T-helper 1 cell treated with Interleukin-12 subunit alpha and Interleukin-12 subunit beta and Interleukin-4 antibody, amounts not matched to agents 30 ng/mL and 1 ng/mL, for 36 hours (primary cell): Measurements from ENCODE around the gene GIT2. TPM values are rescaled to one million over a fixed set of nuclear protein-coding genes. Genes with fewer than 3 reads are reported as not detected.
"Not testable (repeated sequence)": the region's sequence is repeated elsewhere in the genome, so short reads cannot be mapped to it uniquely, and the experiment has no call there.

Experiments
- intact Hi-C: fragments of 100-400 bp; cut with micrococcal nuclease; formaldehyde crosslinking; loops from one replicate; pipeline ENCODE4 v1.15.1; 2024
- total RNA-seq: library from RNA; stranded (reverse); gene quantifications from 2 replicates; pipeline ENCODE4 v1.2.3, GENCODE V29; 2022

Gene GIT2
- total RNA-seq, 1 donor from 2014 or later, result 139 TPM

DNA sequence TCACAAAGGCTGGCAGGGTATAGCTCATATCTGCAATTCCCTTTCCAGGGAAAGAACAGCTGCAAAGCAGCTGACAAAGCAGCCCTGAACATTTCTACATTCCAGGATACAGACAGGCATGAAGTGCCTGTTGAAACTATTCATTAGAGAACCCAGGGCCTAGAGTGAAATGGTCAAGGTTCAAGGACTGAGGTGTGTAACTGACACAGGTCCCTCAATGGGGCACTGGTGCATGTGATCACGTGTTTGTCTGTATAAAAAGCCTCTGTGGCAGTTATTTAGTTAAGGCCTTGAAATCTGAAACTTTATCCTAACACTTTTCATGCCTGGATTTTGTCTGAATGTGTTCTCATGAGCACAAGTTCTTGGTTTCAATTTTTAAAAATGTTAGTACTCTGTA, 47.1 kb downstream of the GIT2 start:
- intact Hi-C loops, result no loop called here

DNA sequence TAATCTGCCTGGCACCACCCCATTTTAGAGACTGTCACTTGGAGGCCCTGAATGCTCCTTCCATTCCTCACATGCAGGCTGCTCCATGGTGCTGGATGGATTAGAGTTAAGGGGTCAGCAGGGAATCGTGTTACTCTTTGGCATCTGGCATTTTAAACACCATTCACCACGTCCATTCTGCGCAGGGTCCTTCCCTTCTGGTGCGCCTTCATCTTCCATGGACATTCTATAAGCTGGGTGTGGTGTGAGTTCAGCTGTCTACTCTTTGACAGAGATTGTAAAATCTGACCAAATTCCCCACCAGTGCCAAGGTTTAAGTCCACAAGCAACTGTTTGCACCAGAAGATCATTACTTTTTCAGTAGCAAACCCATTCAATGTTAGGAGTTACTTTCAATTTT, 47.8 kb downstream of the GIT2 start:
- intact Hi-C loops, result no loop called here

DNA sequence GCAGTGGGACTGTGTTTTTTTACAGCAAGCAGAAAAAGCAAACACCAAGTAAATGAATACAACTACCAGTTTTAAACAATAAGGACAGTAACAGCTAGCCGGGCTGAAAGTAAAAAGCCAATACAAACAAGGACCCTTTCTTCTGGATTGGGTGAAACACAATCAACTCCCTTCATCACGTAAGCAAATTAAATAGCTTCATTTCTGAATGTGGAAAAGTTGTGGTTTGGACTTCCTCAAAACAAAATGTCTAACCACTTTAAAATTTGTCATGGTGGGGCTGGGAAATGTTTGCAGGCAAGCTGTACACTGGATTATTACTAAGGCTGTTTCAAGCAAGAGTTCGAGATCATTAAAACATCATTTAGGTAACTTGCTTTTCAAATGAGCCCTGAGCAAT, 48.6 kb downstream of the GIT2 start:
- intact Hi-C loops, result no loop called here

DNA sequence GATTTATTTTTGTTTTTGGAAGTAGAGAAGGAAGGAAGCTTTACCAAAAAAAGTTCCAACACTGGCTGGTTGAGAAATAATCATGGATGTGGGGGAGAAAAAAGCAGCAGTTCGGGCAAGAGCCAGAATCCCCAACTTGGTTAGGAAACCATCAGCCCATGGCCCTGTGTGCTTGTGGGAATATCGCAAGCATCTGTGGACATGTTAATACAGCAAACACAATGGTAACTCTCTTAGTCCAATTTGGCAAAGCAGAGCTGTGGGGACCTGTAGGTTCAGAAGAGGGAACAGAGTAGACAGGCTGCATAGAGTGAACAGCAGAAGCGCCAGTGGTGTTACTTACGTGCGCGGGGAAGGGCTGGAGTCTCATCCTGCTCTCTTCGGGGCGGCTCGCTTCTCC, 49.3 kb downstream of the GIT2 start:
- intact Hi-C loops, result no loop called here

DNA sequence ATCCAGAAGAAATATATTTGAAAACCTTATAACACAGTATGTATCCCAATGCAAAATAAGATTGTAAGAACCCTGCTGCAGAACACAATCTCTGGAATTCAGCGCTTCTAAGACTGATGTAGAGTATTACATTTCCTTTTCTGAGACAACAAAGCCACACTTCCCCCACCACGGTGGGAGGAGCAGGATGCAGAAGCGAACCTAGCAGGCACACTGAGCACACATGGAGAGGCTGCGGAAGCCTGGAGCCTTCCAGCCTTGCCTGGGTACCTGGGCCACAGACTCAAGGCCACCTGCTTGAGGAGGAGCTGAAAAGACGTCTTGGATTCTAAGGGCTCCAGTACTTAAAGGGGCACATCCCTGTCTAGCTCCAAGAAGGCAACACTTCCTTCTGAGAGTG, 49.7 kb downstream of the GIT2 start:
- intact Hi-C loops, result no loop called here

DNA sequence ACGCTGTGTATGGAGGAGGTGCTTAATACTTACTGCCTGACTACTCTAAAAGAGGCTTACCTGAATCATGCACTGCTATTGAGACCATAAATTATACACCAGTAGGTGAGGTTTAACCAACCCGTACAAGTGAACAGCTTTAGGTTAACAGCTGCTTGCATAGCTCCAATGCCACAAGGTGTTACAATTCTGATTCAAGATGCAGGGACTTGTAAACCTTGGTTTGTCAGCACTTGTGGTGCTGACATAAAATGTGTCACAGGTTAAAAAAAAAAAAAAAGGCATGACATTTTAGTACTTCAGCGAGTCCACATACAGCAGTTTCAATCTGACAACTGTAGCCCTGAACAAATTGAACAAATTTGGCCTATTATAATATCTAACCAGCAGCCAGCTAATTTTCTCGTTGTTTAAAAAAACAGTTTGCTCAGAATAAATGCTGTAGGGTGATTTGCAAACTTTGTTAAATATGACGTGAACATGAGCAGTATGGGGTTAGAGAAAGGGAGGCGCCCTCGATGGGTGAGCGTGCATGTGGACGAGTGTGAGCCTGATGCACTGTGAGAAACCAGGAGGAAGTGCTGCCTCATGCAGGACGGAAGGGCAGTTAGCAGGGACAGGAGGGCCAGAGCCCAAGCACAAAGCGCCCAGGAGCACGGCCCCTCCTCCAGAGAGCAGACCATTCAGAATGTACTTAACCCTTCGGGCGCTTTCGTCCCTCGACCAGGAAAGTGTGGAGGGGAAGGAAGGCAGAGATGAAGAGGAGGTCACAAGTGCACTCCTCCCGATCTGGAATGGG, 51.4 kb downstream of the GIT2 start:
- intact Hi-C loops, result no loop called here

DNA sequence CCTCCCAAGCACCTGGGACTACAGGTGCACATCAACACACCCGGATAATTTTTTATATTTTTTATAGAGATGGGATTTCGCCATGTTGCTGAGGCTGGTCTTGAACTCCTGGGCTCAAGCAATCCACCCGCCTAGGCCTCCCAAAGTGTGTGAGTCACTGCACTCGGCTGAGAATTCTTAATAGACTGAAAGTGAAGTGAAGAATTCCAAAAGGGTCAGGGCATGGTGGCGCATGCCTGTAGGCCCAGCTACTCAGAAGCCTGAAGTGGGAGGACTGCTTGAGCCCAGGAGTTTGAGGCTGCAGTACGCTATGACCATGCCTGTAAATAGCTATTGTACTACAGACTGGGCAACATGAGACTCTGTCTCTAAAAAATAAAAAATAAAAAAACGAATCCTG, 52.4 kb downstream of the GIT2 start:
- intact Hi-C loops, result no loop called here

DNA sequence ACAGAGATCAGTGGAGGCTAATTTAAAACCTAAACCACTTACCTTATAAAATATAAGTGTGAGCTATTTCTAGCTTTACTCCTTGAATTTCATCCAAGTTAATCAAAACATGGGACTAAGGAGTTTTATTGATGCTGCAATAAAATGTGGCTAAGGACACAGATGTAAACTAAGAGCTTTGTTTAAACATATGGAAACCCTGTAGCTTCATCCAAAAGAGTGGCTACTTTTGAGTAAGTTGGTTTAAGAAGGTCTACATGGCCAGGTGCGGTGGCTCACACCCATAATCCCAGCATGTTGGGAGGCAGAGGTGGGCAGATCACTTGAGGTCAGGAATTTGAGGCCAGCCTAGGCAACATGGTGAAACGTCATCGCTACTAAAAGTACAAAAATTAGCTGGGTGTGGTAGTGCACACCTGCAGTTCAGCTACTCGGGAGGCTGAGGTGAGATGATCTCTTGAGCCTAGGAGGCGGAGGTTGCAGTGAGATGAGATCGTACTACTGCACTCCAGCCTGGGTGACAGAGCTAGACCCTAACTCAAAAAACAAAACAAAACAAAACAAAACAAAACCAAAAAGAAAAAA, 55.7 kb downstream of the GIT2 start:
- intact Hi-C loops, result no loop called here

DNA sequence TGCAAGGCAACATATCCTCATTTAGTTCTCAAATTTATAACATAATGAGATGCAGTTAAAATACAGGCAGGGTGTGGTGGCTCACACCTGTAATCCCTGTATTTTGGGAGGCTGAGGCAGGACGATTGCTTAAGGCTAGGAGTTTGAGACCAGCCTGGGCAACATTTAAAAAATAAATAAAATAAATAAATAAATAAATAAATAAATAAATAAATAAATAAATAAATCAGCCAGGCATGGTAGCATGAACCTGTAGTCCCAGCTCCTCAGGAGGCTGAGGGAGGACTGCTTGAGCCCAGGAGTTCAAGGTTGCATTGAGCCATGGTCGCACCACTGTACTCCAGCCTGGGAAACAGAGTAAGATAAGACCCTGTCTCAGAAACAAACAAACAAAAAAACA, 56.7 kb downstream of the GIT2 start:
- intact Hi-C loops, result loop anchor here (10.0 kb wide), 1 partner anchor 165 kb away; no protein-coding TSS in a partner anchor

DNA sequence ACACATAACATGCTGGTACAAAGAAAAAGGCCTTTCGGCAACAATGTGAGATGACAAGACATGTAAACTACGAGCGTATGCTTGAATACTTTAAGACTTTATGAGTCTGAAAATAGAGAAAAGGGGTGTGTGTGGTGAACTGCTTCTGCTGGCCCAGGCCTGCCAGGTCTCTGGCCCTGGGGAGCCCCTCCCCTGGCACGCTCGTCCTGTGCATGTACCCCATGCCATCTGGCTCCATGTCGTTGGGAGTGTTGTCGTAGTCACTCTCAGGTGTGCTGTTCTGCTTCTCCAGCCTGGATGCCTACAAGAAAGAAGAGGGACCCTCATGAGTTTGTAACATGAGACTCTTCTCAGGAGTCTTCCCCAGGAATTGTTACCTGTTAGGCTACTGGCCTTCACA, 57.2 kb downstream of the GIT2 start:
- intact Hi-C loops, result loop anchor here (10.0 kb wide), 1 partner anchor 166 kb away; no protein-coding TSS in a partner anchor

DNA sequence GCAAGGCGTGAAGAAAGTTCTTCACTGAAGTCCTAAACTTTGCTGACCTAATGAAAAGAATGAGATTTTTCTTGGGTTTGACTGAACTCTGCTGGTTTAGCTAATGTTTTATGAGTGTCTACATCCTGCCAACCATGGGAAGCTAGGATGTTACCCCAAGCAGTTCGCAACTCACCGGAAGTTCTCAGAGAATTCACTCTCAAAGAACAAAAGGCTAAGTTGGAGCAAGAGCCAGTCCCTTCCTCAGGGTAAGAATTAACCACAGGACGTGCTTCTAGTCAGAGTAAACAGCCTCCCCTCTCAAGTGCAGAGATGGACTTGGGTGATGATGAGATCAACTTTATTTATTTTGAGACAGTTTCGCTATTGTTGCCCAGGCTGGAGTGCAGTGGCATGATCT, 58.8 kb downstream of the GIT2 start:
- intact Hi-C loops, result loop anchor here (10.0 kb wide), 1 partner anchor 167 kb away; no protein-coding TSS in a partner anchor

DNA sequence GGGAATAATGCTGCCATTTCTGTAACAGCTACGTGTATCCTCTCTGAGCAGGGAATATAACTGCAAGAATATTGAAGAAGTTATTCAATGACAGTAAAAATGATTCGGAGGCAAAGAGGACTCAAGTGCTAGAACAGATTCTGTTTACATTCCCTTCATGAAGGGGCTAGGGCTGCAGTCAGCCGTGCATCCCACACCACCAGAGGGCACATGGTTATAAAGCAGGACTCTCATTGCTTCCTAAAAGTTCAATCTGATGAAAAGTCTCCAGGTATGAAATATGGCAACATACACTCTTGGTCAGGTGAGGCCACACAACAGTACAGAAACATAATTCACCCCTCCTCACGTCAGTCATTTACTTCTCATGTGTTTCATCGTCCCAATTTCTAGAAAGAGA, 62.1 kb downstream of the GIT2 start:
- intact Hi-C loops, result loop anchor here (1.0 to 10.0 kb wide), 3 partner anchors 58 to 171 kb away; no protein-coding TSS in a partner anchor

DNA sequence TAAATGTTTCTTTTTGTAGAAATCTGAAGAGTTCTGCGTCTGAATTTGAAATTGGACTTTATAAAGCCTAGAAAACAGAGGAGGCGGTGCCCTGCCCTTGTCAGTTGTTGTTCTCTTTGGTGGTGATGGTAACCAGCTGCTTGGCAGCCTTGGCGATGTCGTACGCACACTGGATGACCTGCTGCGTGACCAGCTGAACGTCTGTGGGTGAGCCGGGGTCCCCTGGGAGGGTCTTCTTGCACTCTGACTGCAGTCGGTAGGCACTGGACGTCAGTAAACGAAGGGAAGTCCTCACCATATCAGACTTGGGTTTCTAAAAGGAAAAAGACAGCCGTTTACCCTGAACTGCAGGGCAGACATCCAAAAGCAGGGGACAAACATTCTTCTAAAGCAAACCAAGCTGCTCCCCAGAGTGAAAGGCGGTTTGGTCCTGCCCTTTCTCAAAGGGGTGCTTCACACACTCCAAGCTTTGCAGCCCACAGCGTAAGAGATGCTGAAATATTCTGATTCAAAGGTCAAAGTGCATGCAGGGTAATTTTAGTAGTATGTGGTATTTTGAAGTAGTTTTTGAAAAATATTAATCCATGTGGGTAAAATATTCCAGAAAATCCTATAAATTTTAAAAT, 63.2 kb downstream of the GIT2 start:
- intact Hi-C loops, result loop anchor here (5.0 to 10.0 kb wide), 2 partner anchors 59 to 172 kb away; no protein-coding TSS in a partner anchor

DNA sequence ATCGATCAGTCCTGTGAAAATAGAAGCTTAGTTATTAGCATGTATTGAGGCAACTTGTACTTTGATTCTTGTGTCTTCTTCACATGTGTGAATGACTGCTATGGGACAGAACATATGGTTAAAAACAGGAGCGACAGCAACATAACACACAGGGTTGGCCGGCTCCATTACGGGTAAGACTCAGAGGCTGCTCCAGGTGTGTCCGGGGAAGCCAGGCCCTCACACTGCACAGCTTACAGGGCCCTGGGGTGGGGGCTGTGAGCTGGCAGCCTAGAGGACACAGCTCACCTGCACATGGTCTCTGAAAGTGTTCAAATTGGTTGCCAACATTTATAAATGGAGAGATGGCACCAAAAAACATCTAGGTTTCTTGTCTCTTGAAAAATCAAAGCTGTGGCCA, 65.0 kb downstream of the GIT2 start:
- intact Hi-C loops, result loop anchor here (5.0 to 10.0 kb wide), 2 partner anchors 61 to 174 kb away; no protein-coding TSS in a partner anchor

DNA sequence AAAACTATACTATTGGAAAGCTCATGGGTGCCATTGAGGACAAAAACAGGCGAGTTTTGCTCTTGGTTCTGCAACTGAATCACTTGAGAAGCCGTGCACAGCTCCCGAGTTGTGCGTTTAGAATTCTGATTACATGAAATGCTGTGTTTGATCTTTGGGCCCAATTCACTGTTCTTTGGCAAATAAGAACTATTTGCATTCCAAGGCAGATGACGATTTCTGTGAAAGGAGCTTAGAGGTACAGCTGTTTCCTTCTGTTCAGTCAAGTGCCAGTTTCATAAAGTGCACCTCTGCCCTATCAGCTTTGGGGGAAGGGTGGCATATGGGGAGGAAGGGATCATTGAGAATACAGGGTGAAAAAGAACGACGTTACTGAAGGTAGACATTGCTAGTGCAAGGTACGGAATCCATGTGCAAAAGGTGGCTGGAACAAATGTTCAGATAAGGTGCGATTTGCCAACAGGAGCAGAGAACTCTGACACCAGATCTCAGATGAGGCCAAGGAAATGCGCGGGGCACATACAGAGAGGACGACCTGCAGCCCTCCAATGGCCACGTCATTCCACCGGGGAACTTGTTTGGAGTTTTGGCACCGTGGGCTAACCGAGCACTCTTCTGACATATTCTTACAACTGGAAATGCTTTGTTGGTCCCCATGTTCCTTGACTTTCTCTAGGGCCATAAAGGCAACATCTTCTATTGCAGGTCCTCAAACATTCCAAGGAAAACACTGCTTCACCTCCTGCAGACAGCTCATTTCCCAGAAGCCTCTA, 66.0 kb downstream of the GIT2 start:
- intact Hi-C loops, result loop anchor here (5.0 to 10.0 kb wide), 2 partner anchors 62 to 175 kb away; no protein-coding TSS in a partner anchor

DNA sequence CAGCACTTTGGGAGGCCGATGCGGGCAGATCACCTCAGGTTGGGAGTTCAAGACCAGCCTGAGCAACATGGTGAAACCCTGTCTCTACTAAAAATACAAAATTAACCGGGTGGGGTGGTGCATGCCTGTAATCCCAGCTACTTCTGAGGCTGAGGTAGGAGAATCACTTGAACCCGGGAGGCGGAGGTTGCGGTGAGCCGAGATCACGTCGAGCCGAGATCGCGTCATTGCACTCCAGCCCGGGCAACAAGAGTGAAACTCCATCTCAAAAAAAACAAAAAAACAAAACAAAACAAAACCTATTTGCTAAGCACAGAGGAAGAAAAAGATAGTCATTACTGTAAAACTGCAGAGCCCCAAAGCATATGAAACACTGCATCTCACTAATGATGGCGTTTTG, 66.8 kb downstream of the GIT2 start:
- intact Hi-C loops, result not testable (repeated sequence)

DNA sequence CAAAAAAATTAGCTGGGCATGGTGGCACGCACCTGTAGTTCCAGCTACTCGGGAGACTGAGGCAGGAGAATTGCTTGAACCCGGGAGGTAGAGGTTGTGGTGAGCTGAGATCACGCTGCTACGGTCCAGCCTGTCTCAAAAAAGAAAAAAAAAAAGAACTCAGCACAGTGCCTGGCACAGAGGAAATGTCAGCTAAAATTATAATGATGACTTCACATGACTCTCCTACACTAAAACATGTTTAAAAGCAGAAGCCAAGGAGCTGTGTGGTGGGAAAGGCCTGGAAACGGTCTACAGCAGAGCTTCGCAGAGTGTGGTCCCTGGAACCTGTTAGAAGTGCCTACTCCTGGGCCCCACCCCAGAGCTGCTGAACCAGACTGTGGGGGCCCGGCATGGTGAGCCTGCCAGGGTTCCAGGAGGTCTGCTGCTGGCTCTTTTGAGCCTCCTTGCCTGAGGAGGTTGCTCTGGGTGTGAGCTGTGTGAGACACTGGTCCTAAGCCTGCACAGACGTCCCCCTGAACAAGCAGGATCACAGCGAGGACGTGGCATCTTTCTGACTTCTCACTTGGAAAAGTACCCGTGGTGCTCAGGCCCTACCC, 68.0 kb downstream of the GIT2 start:
- intact Hi-C loops, result no loop called here

DNA sequence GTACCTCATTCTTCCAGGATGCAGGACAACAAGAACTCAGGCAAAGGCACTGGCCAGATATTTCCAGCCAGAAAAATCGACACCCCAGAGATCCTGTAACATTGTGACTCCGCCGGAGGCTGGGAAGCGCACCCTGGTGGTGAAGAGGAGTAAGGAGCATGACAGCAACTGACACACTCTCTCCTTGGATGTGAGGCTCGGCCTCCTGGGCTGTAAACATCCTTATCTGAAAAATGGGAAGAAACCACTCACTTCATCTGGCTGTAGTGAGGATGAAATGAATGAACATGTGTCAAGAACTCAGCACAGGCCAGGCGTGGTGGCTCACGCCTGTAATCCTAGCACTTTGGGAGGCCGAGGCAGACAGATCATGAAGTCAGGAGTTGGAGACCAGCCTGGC, 68.5 kb downstream of the GIT2 start:
- intact Hi-C loops, result loop anchor here (1.0 to 2.0 kb wide), 3 partner anchors 74 to 122 kb away; no protein-coding TSS in a partner anchor

DNA sequence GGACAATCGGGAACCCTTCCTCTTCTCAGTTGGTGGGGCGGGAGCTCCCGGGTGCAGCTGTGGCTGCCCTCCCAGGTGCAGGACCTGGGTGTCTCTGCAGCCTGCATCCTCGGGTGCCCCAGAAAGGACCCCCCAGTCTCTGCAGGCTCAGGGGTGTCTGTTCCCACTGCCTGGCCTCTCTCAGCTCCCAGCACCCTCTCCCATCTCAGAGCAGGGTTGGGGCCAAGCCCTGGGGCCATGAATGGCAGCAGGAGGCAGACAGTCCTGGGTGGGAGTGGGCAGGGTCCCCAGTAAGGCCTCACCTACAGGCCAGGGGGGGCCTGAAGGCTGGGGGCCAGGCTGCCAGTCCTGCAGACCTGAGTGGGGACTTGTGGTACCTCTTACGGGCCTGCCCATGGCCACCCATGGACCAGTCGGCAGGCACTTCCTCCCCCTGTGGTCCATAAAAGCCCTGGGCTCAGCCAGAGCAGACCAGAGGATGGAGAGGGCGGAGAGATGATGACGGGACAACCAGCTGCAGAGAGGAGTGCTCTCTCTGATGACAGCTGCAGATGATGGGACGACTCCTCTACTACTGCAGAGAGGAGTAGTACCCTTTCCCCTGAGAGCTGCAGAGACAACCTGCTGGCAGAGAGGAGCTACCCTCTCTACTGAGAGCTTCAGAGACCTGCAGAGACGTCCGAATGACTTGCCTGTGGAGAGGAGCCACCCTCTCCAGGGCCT, 69.5 kb downstream of the GIT2 start:
- intact Hi-C loops, result loop anchor here (1.0 to 2.0 kb wide), 3 partner anchors 73 to 121 kb away; no protein-coding TSS in a partner anchor

DNA sequence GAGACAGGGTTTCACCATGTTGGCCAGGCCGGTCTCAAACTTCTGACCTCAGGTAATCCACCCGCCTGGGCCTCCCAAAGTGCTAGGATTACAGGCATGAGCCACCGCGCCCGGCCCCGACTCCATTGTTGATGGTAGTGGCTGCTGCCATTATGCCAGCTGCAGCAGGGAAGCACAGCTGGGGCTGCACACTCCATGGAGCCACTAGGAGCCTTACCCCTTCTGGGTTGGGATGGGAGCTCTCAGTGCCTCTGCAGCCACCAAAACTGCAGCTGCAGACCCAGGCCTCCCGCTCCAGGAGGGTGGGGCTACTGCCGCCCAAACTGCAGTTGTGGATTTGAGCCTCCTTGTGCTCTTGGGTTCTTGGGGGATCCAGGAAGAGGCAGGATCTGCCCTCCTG, 70.2 kb downstream of the GIT2 start:
- intact Hi-C loops, result loop anchor here (2.0 kb wide), 1 partner anchor 81 kb away; no protein-coding TSS in a partner anchor
